NCI-H2171 treated with DMSO at 0.1 percent for 48 hours (cell line): ENCODE data around the gene ZNF654.
"Not testable (repeated sequence)": the region's sequence is repeated elsewhere in the genome, so short reads cannot be mapped to it uniquely, and the experiment has no call there.

Source experiments
- DNase-seq: peaks from one replicate; lab custom pipeline; 2025; lab: John Stamatoyannopoulos, UW

ZNF654 gene

DNA sequence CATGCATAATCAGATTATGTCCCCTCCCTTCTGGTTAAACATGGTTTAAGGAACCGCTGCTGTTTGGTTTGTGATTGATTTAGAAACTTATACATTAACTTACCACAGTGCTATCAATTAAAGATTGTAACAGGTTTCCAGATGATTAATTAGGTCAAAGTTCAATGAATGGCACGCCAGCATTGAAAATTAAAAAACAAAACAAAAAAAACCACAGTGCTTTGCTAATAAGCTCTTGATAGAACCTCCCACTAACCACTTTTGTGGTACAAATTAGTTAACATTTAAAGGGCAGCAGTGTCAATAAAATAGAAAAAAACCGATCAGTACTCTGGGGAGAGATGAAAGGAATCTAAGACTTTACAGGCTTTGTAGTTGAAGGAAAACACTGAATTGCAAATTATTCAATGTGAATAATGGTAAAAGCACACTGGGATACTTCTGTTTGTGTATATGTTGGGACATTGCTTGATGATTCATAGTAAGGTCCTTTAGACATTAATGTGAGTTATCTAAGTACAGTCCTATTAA is 83.1 kb downstream of the ZNF654 start:
- no peak for DNase-seq

DNA sequence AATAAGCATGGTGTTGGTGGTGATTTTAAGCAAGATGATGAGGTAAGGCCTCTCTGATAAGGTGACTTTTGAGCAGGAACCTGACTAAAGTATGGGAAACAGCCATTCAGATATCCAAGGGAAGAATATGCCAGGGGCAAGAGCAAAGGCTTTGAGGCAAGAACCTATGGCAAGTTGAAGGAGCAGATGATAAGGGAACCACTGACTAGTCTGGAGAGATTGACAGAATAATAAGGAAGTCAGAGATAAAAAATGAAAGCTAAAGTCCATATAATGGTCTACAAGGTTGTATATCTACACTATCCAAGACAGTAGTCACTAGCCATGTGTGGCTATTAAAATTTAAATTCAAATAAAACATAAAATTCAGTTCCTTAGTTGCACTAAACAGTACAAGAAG is 88.2 kb downstream of the ZNF654 start:
- DNase-seq, result no peak

GRCh38 chr3:88148651-88149050 is 89.6 kb downstream of the ZNF654 start:
- DNase-seq, result no peak

- DNase-seq, result peak; percentile 72
Observed at GRCh38 chr3:88149101-88149508, 90.0 kb downstream of the ZNF654 start.

DNA sequence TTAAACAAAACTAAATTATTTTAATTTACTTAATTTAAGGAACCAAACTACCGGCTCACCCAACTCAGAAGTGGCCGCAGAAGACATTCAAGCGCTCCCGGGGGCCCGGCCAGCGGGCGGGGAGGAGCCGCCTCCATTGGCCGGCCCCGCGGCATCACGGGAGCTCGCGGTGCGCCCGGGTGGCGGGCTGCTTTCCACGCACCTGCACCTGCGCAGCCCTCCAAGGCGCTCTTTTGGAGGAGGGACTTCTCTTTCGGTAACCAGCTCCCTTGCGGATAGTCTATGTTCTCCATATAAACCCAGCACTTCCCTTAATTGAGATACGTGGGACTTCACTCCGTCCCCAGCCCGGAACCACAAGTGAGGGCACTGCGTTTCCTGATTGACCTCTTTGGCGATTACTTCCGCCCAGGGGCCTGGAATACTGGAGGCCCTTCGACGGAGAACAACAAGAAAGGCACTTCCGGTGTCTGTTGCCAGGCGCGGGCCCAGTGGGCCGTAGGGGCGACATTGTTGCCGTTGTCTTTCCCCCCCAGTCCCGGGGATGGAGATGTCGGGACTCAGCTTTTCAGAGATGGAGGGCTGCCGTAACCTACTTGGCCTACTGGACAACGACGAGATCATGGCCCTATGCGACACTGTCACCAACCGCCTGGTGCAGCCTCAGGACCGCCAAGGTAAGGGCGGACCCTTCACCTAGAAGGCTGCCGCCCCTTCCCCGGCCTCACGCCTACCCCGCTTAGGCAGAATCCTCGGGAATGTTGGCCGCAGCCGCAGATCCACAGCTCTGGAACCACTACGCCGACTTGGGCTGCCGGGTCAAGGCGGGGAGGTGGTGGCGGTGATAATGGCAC is 90.7 kb downstream of the ZNF654 start, which contains the start of gene C3orf38:
C3orf38 (plus strand) TSS at position 451 of the 854 bp plus-strand sequence; CDS start at position 545, 94 bp downstream.
- peak; percentile 86 for DNase-seq

DNA sequence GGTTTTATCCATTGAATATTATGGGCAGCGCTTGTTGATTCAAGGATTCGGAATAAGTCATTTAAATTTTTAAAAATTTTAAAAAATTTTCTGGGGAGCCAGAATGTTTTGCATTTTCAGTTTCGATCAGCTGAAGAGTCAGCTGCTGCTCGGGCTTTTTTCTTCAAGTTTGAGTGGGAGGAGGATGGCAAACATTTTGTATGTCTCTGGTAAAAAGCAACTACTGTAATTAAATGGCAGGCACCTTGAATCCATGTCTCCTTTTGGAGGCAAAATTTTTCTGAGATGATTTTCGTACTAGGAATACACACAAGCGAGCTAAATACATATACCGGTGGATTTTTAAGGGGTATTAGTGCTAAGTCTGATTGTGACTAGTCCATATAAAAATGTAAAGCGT is 91.3 kb downstream of the ZNF654 start:
- DNase-seq, result peak; percentile 7

GRCh38 chr3:88150806-88151205 is 91.8 kb downstream of the ZNF654 start:
- no peak for DNase-seq

- no peak for DNase-seq
Observed at GRCh38 chr3:88151358-88151757, 92.3 kb downstream of the ZNF654 start.

DNA sequence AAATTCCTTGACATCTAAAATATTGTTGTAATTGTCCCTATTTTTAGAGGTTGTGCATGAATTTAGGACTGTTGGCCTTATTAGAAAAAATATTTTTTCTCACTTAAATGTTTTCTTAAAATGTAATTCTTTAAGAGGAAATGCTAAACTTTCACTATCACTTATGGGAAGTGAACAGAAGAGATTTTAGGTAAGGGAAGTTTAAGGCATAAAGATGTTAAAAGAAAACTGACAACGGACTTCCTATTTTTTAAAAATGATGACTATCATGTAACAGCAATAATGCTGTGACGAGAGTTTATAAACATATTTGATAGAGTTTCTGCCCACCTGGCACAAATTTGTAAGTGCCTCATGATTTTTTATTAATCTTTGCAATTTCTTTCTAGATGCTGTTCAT is 93.8 kb downstream of the ZNF654 start:
- DNase-seq, result no peak

DNA sequence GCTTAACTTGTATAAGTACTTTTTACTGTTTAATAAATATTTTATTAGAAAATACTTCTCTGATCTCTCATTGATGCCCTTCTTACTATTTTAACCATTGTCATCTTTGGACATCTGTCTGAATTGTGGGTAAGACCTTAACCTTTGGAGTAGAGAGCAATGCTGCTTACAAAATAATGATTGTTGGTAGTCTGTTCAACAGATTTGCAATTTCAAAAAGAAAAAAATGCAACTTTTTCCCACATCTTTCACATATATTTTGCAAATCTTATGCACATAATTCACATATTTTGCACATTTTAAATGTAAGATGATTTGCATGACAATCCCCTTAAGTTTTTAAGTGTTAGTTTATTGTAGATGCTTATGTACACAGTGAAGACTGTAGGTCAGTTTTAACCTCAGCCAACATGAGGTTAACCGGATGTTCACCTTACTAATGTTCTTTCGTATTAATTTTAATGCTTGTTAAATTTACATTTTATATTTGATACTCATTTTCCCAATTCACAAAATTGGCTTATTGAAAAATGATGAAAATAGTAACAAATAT is 107.4 kb downstream of the ZNF654 start:
- no peak for DNase-seq

- DNase-seq, result no peak
Observed at GRCh38 chr3:88167173-88167572, 108.1 kb downstream of the ZNF654 start.

GRCh38 chr3:88167704-88168103 is 108.6 kb downstream of the ZNF654 start:
- no peak for DNase-seq

- no peak for DNase-seq
Observed at GRCh38 chr3:88168171-88168570, 109.1 kb downstream of the ZNF654 start.

GRCh38 chr3:88180398-88180999 is 121.4 kb downstream of the ZNF654 start:
- no peak for DNase-seq

GRCh38 chr3:88182165-88182918 is 123.3 kb downstream of the ZNF654 start:
- DNase-seq, result not testable (repeated sequence)

DNA sequence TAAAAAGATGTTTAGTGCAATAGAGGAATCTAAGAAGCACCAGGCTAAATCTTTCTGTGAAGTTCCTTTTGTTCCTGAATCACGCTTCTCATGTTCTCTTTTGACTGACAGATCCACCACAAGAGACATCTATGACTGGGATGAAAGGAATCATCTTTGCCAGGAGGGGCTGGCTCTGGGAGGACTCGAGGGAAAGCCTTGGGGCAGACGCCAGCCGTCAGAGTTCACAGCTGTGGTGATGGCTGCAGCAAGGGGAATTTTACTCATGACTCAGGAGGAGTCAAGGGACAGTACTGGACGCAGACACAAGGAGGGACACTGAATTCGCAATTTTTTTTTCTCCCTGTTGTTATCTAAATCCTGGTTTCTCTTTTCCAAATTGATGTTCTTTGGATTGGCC is 129.4 kb downstream of the ZNF654 start:
- DNase-seq, result no peak

DNA sequence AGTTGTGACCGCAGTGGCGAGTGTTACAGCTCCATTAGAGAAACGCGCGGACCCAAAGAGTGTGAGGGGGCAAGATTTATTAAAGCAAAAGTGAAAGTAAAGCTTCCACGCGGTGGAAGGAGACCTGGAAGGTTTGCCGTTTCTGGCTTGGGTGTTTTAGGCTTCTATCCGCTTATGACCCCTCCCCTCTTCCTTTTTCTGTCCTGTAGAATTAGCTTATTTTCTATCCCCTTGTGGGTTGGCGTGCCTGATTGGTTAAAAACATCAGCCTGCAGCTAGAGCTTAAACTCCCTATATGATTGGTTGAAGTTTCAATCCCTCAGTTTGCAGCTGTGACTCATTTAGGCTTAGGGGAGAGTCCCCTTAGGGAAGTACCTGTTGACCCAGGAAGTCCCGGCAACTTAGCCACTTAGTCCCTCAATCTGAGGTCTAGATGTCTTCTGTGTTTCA is 130.3 kb downstream of the ZNF654 start:
- no peak for DNase-seq

- no peak for DNase-seq
Observed at GRCh38 chr3:88191872-88192409, 132.9 kb downstream of the ZNF654 start.

- no peak for DNase-seq
Observed at GRCh38 chr3:88192631-88193030, 133.6 kb downstream of the ZNF654 start.
